ENCODE data around the gene C6orf163. TPM values are rescaled to one million over a fixed set of nuclear protein-coding genes. Genes with fewer than 3 reads are reported as not detected.
"Not testable (repeated sequence)": the region's sequence is repeated elsewhere in the genome, so short reads cannot be mapped to it uniquely, and the experiment has no call there.

Gene C6orf163
- 1 to 10 TPM; 3.2 to 3.4 TPM for total RNA-seq

GRCh38 chr6:87344731-87345130, at the start of gene C6orf163:
TSS of gene C6orf163 (plus strand) at chr6:87344813. CDS start at chr6:87345100, 287 bp downstream.
- H3K36me3 Mint-ChIP-seq: peaks cover 11% of the 10 kb centered on the region
- no peaks in the 10 kb centered on the region for H3K27me3 Mint-ChIP-seq
- DNase-seq: no peak
- no peaks in the 10 kb centered on the region for H3K9me3 Mint-ChIP-seq
- ATAC-seq (ENCODE audit: low read depth): no peak
- no peak within 1 kb of the TSS for H3K4me3 Mint-ChIP-seq
- H3K27ac Mint-ChIP-seq: peak within 1 kb of the TSS; percentile 45
- POLR2A ChIA-PET: no interaction called here
- no peaks in the 10 kb centered on the region for H3K4me1 Mint-ChIP-seq

- peaks cover 22% of the 10 kb centered on the region for H3K27me3 Mint-ChIP-seq
- ATAC-seq (ENCODE audit: low read depth) (no peak), DNase-seq (no peak)
- no peak overlapping the region for H3K27ac Mint-ChIP-seq
- no peaks in the 10 kb centered on the region for H3K9me3 Mint-ChIP-seq
- POLR2A ChIA-PET: no interaction called here
- H3K4me3 Mint-ChIP-seq: no peak overlapping the region
- no peaks in the 10 kb centered on the region for H3K36me3 Mint-ChIP-seq
- H3K4me1 Mint-ChIP-seq: no peaks in the 10 kb centered on the region
These were observed 47.5 kb upstream of the C6orf163 start for GRCh38 chr6:87297119-87297518.

- DNase-seq; H3K27ac Mint-ChIP-seq; H3K4me1 Mint-ChIP-seq; H3K4me3 Mint-ChIP-seq; H3K36me3 Mint-ChIP-seq; H3K9me3 Mint-ChIP-seq; POLR2A ChIA-PET; ATAC-seq (ENCODE audit: low read depth): not testable (repeated sequence)
- H3K27me3 Mint-ChIP-seq: peaks cover 26% of the 10 kb centered on the region
These were observed 43.3 kb upstream of the C6orf163 start for GRCh38 chr6:87301277-87301676.

GRCh38 chr6:87308970-87309369, 35.6 kb upstream of the C6orf163 start:
- Mint-ChIP-seq H3K9me3 (no peaks in the 10 kb centered on the region), H3K4me1 (no peaks in the 10 kb centered on the region), H3K4me3 (no peak overlapping the region), H3K36me3 (no peaks in the 10 kb centered on the region), H3K27me3 (peaks cover 23% of the 10 kb centered on the region), H3K27ac (no peak overlapping the region)
- ATAC-seq (ENCODE audit: low read depth): no peak
- no peak for DNase-seq
- POLR2A ChIA-PET: no interaction called here

- no peaks in the 10 kb centered on the region for H3K9me3 Mint-ChIP-seq
- no peaks in the 10 kb centered on the region for H3K36me3 Mint-ChIP-seq
- no peaks in the 10 kb centered on the region for H3K4me1 Mint-ChIP-seq
- H3K4me3 Mint-ChIP-seq: no peak overlapping the region
- DNase-seq (no peak), ATAC-seq (ENCODE audit: low read depth) (no peak)
- POLR2A ChIA-PET: no interaction called here
- no peak overlapping the region for H3K27ac Mint-ChIP-seq
- H3K27me3 Mint-ChIP-seq: peaks cover 28% of the 10 kb centered on the region
These were observed 31.8 kb upstream of the C6orf163 start for GRCh38 chr6:87312860-87313259.

GRCh38 chr6:87315071-87315470, 29.5 kb upstream of the C6orf163 start:
- Mint-ChIP-seq H3K9me3 (no peaks in the 10 kb centered on the region), H3K36me3 (no peaks in the 10 kb centered on the region), H3K4me3 (no peak overlapping the region), H3K4me1 (no peaks in the 10 kb centered on the region), H3K27ac (no peak overlapping the region), H3K27me3 (peaks cover 23% of the 10 kb centered on the region)
- POLR2A ChIA-PET: no interaction called here
- ATAC-seq (ENCODE audit: low read depth): no peak
- no peak for DNase-seq

GRCh38 chr6:87319271-87319987, 25.2 kb upstream of the C6orf163 start:
- Mint-ChIP-seq H3K36me3 (peaks cover 3% of the 10 kb centered on the region), H3K4me1 (peaks cover 10% of the 10 kb centered on the region), H3K4me3 (no peak overlapping the region), H3K27ac (no peak overlapping the region), H3K9me3 (no peaks in the 10 kb centered on the region), H3K27me3 (peaks cover 11% of the 10 kb centered on the region)
- no peak for DNase-seq
- POLR2A ChIA-PET: no interaction called here
- no peak for ATAC-seq (ENCODE audit: low read depth)

- Mint-ChIP-seq H3K4me3 (peak within 1 kb of the TSS; percentile 99), H3K9me3 (peaks cover 1% of the 10 kb centered on the region), H3K27ac (peak within 1 kb of the TSS; percentile 95), H3K36me3 (peaks cover 10% of the 10 kb centered on the region), H3K27me3 (peaks cover 3% of the 10 kb centered on the region), H3K4me1 (peaks cover 10% of the 10 kb centered on the region)
- POLR2A ChIA-PET: interaction anchor here (0.6 kb wide), 1 partner anchor 1862 kb away, joined by 5 read pairs; no protein-coding TSS in a partner anchor
- DNase-seq (peak; percentile 95), ATAC-seq (ENCODE audit: low read depth) (peak; percentile 97)
These were observed 22.1 kb upstream of the C6orf163 start, which contains the start of gene SMIM8 for GRCh38 chr6:87322304-87323212. TSS of gene SMIM8 (plus strand) at chr6:87322588. CDS start at chr6:87337032, 14,444 bp downstream.

GRCh38 chr6:87323880-87324279, 20.7 kb upstream of the C6orf163 start:
- H3K4me3 Mint-ChIP-seq; H3K27ac Mint-ChIP-seq; DNase-seq; POLR2A ChIA-PET; H3K27me3 Mint-ChIP-seq; H3K9me3 Mint-ChIP-seq; ATAC-seq (ENCODE audit: low read depth): not testable (repeated sequence)
- Mint-ChIP-seq H3K4me1 (peaks cover 10% of the 10 kb centered on the region), H3K36me3 (peaks cover 10% of the 10 kb centered on the region)

- no peaks in the 10 kb centered on the region for H3K27me3 Mint-ChIP-seq
- POLR2A ChIA-PET: no interaction called here
- no peak overlapping the region for H3K27ac Mint-ChIP-seq
- H3K9me3 Mint-ChIP-seq: peaks cover 7% of the 10 kb centered on the region
- DNase-seq (no peak), ATAC-seq (ENCODE audit: low read depth) (no peak)
- peaks cover 23% of the 10 kb centered on the region for H3K36me3 Mint-ChIP-seq
- H3K4me3 Mint-ChIP-seq: no peak overlapping the region
- H3K4me1 Mint-ChIP-seq: peaks cover 15% of the 10 kb centered on the region
These were observed 13.7 kb upstream of the C6orf163 start for GRCh38 chr6:87330961-87331360.

- no peak for DNase-seq
- H3K27ac Mint-ChIP-seq: no peak overlapping the region
- peaks cover 15% of the 10 kb centered on the region for H3K4me1 Mint-ChIP-seq
- POLR2A ChIA-PET: no interaction called here
- H3K4me3 Mint-ChIP-seq: no peak overlapping the region
- H3K9me3 Mint-ChIP-seq: peaks cover 7% of the 10 kb centered on the region
- H3K36me3 Mint-ChIP-seq: peaks cover 20% of the 10 kb centered on the region
- ATAC-seq (ENCODE audit: low read depth): no peak
- no peaks in the 10 kb centered on the region for H3K27me3 Mint-ChIP-seq
These were observed 11.6 kb upstream of the C6orf163 start for GRCh38 chr6:87333033-87333432.

- peak overlapping the region; percentile 67 for H3K27ac Mint-ChIP-seq
- H3K36me3 Mint-ChIP-seq: peaks cover 22% of the 10 kb centered on the region
- peaks cover 7% of the 10 kb centered on the region for H3K9me3 Mint-ChIP-seq
- POLR2A ChIA-PET: no interaction called here
- no peaks in the 10 kb centered on the region for H3K27me3 Mint-ChIP-seq
- DNase-seq (no peak), ATAC-seq (ENCODE audit: low read depth) (peak; percentile 75)
- peak overlapping the region; percentile 33 for H3K4me3 Mint-ChIP-seq
- peaks cover 15% of the 10 kb centered on the region for H3K4me1 Mint-ChIP-seq
These were observed 10.9 kb upstream of the C6orf163 start for GRCh38 chr6:87333591-87334181.

- Mint-ChIP-seq H3K4me1 (peaks cover 15% of the 10 kb centered on the region), H3K27me3 (no peaks in the 10 kb centered on the region), H3K9me3 (peaks cover 7% of the 10 kb centered on the region), H3K27ac (no peak overlapping the region), H3K4me3 (no peak overlapping the region), H3K36me3 (peaks cover 16% of the 10 kb centered on the region)
- POLR2A ChIA-PET: no interaction called here
- no peak for DNase-seq
- ATAC-seq (ENCODE audit: low read depth): no peak
These were observed 9.9 kb upstream of the C6orf163 start for GRCh38 chr6:87334683-87335082.

All from activated naive CD8-positive, alpha-beta T cell treated with anti-CD3 and anti-CD28 coated beads, Interleukin-2, amount 10 ng/mL, durations not matched to agents 7 days and 5 days (primary cell).